GM12878 (cell line): ENCODE results near the gene RAD51B. TPM values are rescaled to one million over a fixed set of nuclear protein-coding genes. Genes with fewer than 3 reads are reported as not detected.

ENCODE experiments used
- ATAC-seq: fragments of 200-7000 bp; cut with Tn5 transposase; 3 replicates; pipeline ENCODE4 v1.9.1; 2020; ENCODE audit warnings: mild to moderate bottlenecking, moderate library complexity
- BruUV-seq: library from RNA; stranded (reverse); fragments of 400-500 nt; replicated peaks from 2 replicates; lab custom pipeline; 2021; lab: Mats Ljungman, UMichigan
- CTCF ChIA-PET: fragments of 300-600 bp; sonication (Branson Sonifier 250); formaldehyde crosslinking; extraction: SDS; loops from one replicate; lab custom pipeline; 2021; ENCODE audit warnings: inconsistent platforms; lab: Yijun Ruan, JAX
- POLR2A ChIA-PET: fragments of 350-600 bp; formaldehyde crosslinking; extraction: SDS; loops from one replicate; lab custom pipeline; 2021; ENCODE audit warnings: inconsistent platforms; lab: Charles Lee
- RAD21 ChIA-PET: fragments of 300-600 bp; sonication (Branson Sonifier 250); formaldehyde crosslinking; loops from one replicate; lab custom pipeline; 2023; ENCODE audit warnings: antibody characterized with exemption; ENCODE audit not compliant: unreplicated experiment; lab: Charles Lee
- SMC1A ChIA-PET: fragments of 300-600 bp; sonication (Branson Sonifier 250); formaldehyde crosslinking; loops from one replicate; lab custom pipeline; 2023; ENCODE audit not compliant: unreplicated experiment, uncharacterized antibody; lab: Charles Lee
- DNase-seq: peaks from one replicate; pipeline ENCODE4 v3.0.0-alpha.2; 2011; ENCODE audit warnings: low read depth, low spot score
- FAIRE-seq: peaks from 3 replicates; lab custom pipeline; 2011; peaks lifted over from hg19 to GRCh38; lab: Jason Lieb, UNC
- H2AFZ ChIP-seq: 2 replicates; pipeline ENCODE4 v1.6.0; 2011; ENCODE audit warnings: low read depth, low read length, control low read depth; ENCODE audit not compliant: control insufficient read depth
- H3K27ac ChIP-seq: 2 replicates; pipeline ENCODE4 v1.5.1; 2011; ENCODE audit warnings: control low read depth; ENCODE audit not compliant: control insufficient read depth, insufficient read depth
- H3K27me3 ChIP-seq, 2 experiments: replicated peaks in 1 of 2; 2 replicates each; pipeline versions ENCODE4 v1.6.0 to v1.6.1; 2011; ENCODE audit warnings: low read length in 1 of 2; ENCODE audit not compliant: control insufficient read depth in 2 of 2, insufficient read depth in 2 of 2
- H3K36me3 ChIP-seq, 2 experiments: 2 replicates each; pipeline ENCODE4 v1.5.1; 2011; ENCODE audit warnings: low read length in 1 of 2; ENCODE audit not compliant: control insufficient read depth in 2 of 2, insufficient read depth in 2 of 2
- H3K4me1 ChIP-seq: 2 replicates; pipeline ENCODE4 v1.6.1; 2011; ENCODE audit warnings: mild to moderate bottlenecking, low read length, moderate library complexity, mixed read lengths; ENCODE audit not compliant: control insufficient read depth, insufficient read depth
- H3K4me2 ChIP-seq: 2 replicates; pipeline ENCODE4 v1.6.0; 2011; ENCODE audit warnings: control low read depth; ENCODE audit not compliant: control insufficient read depth, insufficient read depth
- H3K4me3 ChIP-seq: fragments of 200-600 bp; sonication (generic); 2 replicates; pipeline ENCODE4 v1.5.1; 2016
- H3K79me2 ChIP-seq: 2 replicates; pipeline ENCODE4 v1.6.0; 2011; ENCODE audit warnings: low read length; ENCODE audit not compliant: control insufficient read depth, insufficient read depth
- H3K9ac ChIP-seq: 2 replicates; pipeline ENCODE4 v1.8.0; 2011; ENCODE audit warnings: low read length, control low read depth, mixed read lengths; ENCODE audit not compliant: control insufficient read depth, insufficient read depth
- H3K9me3 ChIP-seq: replicated peaks from 3 replicates; pipeline ENCODE4 v1.5.1; 2011; ENCODE audit warnings: mild to moderate bottlenecking, low read length; ENCODE audit not compliant: control insufficient read depth, insufficient read depth
- H4K20me1 ChIP-seq: 2 replicates; pipeline ENCODE4 v1.6.0; 2011; ENCODE audit not compliant: control insufficient read depth, insufficient read depth
- CTCF ChIP-seq, 3 experiments: IDR thresholded peaks in 2 of 3; conservative IDR thresholded peaks in 1 of 3; 2 replicates each; pipeline ENCODE4 v1.5.1; 2011; ENCODE audit warnings: low read depth in 3 of 3, low read length in 3 of 3, mild to moderate bottlenecking in 3 of 3, control low read depth in 2 of 3, moderate library complexity in 2 of 3, inconsistent platforms in 1 of 3, mixed read lengths in 1 of 3; ENCODE audit not compliant: control insufficient read depth in 2 of 3, insufficient read depth in 1 of 3; ENCODE audit errors: extremely low read depth in 1 of 3
- EGR1 ChIP-seq, 2 experiments: IDR thresholded peaks; 1 replicate in 1 of 2; 2 replicates in 1 of 2; pipeline ENCODE4 v1.6.1; 2011 to 2012; ENCODE audit warnings: low read depth in 2 of 2, low read length in 2 of 2, borderline replicate concordance in 1 of 2, mild to moderate bottlenecking in 1 of 2, moderate library complexity in 1 of 2
- FOS ChIP-seq: IDR thresholded peaks from 3 replicates; pipeline ENCODE4 v1.6.1; 2011; ENCODE audit warnings: borderline replicate concordance; ENCODE audit not compliant: insufficient read length; ENCODE audit errors: extremely low read depth
- FOXM1 ChIP-seq: IDR thresholded peaks from 2 replicates; pipeline ENCODE4 v1.6.1; 2012; ENCODE audit warnings: low read depth, mild to moderate bottlenecking, inconsistent platforms, low read length, moderate library complexity
- GABPA ChIP-seq: IDR thresholded peaks from 2 replicates; pipeline ENCODE4 v1.6.1; 2014; ENCODE audit warnings: antibody characterized with exemption, low read depth, mild to moderate bottlenecking, inconsistent platforms
- KDM1A ChIP-seq: fragments of 200-600 bp; sonication (generic); IDR thresholded peaks from 2 replicates; pipeline ENCODE4 v1.6.1; 2016; ENCODE audit warnings: borderline replicate concordance
- MYB ChIP-seq: fragments of 150-350 bp; IDR thresholded peaks from 2 replicates; pipeline ENCODE4 v1.6.1; 2014; ENCODE audit warnings: mild to moderate bottlenecking, low read depth, low read length, borderline replicate concordance
- NFIC ChIP-seq: IDR thresholded peaks from 2 replicates; pipeline ENCODE4 v1.6.1; 2012; ENCODE audit warnings: low read depth, mild to moderate bottlenecking, inconsistent platforms, low read length, moderate library complexity
- NFXL1 ChIP-seq: fragments of 450-650 bp; IDR thresholded peaks from 2 replicates; pipeline ENCODE4 v1.6.1; 2017; ENCODE audit warnings: antibody characterized with exemption, mild to moderate bottlenecking, borderline replicate concordance
- NRF1 ChIP-seq: conservative IDR thresholded peaks from 2 replicates; pipeline ENCODE4 v1.6.1; 2011; ENCODE audit warnings: mild to moderate bottlenecking, low read depth, low read length, improper control_type of control experiment
- PKNOX1 ChIP-seq: fragments of 450-650 bp; IDR thresholded peaks from 2 replicates; pipeline ENCODE4 v1.6.1; 2016; ENCODE audit warnings: mild to moderate bottlenecking
- POU2F2 ChIP-seq: IDR thresholded peaks from 3 replicates; pipeline ENCODE4 v1.6.1; 2011; ENCODE audit warnings: low read depth, mild to moderate bottlenecking, low read length, borderline replicate concordance
- RELA ChIP-seq: fragments of 450-650 bp; IDR thresholded peaks from 2 replicates; pipeline ENCODE4 v1.8.0; 2014; ENCODE audit warnings: borderline replicate concordance; ENCODE audit not compliant: partially characterized antibody
- YBX1 ChIP-seq: fragments of 450-650 bp; IDR thresholded peaks from 2 replicates; pipeline ENCODE4 v1.6.1; 2016; ENCODE audit warnings: antibody characterized with exemption
- YY1 ChIP-seq: IDR thresholded peaks from 2 replicates; pipeline ENCODE4 v1.6.1; 2011; ENCODE audit warnings: low read depth, mild to moderate bottlenecking, low read length
- WGBS: methylation state at CpG from one replicate; pipeline ENCODE4 v1.1.6; 2016; ENCODE audit warnings: low lambda C conversion rate; ENCODE audit not compliant: insufficient replicate concordance, insufficient coverage; ENCODE audit errors: missing lambda C conversion rate; 5-methylcytosine and 5-hydroxymethylcytosine counted together
- in situ Hi-C: fragments of 300-500 bp; cut with MboI; formaldehyde crosslinking; loops from 9 replicates; pipeline ENCODE4 v1.14.3; 2018; ENCODE audit warnings: mixed read lengths
- intact Hi-C: fragments of 100-400 bp; cut with micrococcal nuclease; formaldehyde crosslinking; loops from one replicate; pipeline ENCODE4 v1.14.2; 2022; ENCODE audit not compliant: unreplicated experiment
- polyA plus RNA-seq, 11 experiments: library from polyadenylated mRNA; depleted of rRNA in 4 of 11; unstranded in 6 of 11; stranded (reverse) in 5 of 11; fragments of >200 nt; fragmentation: Nextera tagmentation in 4 of 11; fragmentation: Illumina TruSeq in 1 of 11; extraction: Ambion mirVana in 4 of 11; extraction: Trizol in 1 of 11; gene quantifications; 1 replicate in 1 of 11; 2 replicates in 10 of 11; pipeline versions ENCODE4 v1.2.1 to v1.2.3, GENCODE V29; 2011 to 2016; ENCODE audit warnings: inconsistent platforms in 2 of 11, missing spikeins in 2 of 11, low read depth in 1 of 11
- total RNA-seq, 4 experiments: library from RNA; depleted of rRNA in 3 of 4; stranded (reverse); fragments of >200 nt in 3 of 4; fragmentation: Illumina TruSeq in 1 of 4; extraction: Trizol in 1 of 4; gene quantifications; 2 replicates each; pipeline versions ENCODE4 v1.2.1 to v1.2.3, GENCODE V29; 2013 to 2021

The RAD51B gene
- total and polyA plus RNA-seq, 10 of the 15 experiments (the other 5 are each of a cell fraction or from before 2014, with no cell fraction given): 9.8 to 26.8 (median 21.3) TPM

GRCh38 chr14:67776653-67777322 lies 42.8 kb upstream of the RAD51B start (continued):
- TF ChIP-seq CTCF (IDR thresholded peaks at IDR 0.05 in 2 of 3, conservative IDR thresholded peaks at IDR 0.05 in 1 of 3; ENCODE audit: control insufficient read depth in 2 of 3, extremely low read depth in 1 of 3, insufficient read depth in 1 of 3, low read depth in 3 of 3, low read length in 3 of 3): no peak

GRCh38 chr14:67778792-67779191 lies 40.8 kb upstream of the RAD51B start:
- H3K4me3 ChIP-seq: no peak overlapping the region
- ChIA-PET CTCF (interaction anchor here (0.7 kb wide), 1 partner anchor 17 kb away, joined by 3 read pairs; no protein-coding TSS in a partner anchor), POLR2A (no interaction called here), SMC1A (no interaction called here), RAD21 (no interaction called here)
- H3K4me1 ChIP-seq: no peaks in the 10 kb centered on the region
- H2AFZ ChIP-seq: no peak overlapping the region
- no peaks in the 10 kb centered on the region for H4K20me1 ChIP-seq
- DNase-seq (no peak), ATAC-seq (no peak), FAIRE-seq (no peak)
- no TSS peak for BruUV-seq
- intact Hi-C loops (no loop called here), in situ Hi-C loops (no loop called here)
- no peaks in the 10 kb centered on the region for H3K27me3 ChIP-seq
- no peaks in the 10 kb centered on the region for H3K9me3 ChIP-seq
- no peak for TF ChIP-seq FOS
- TF ChIP-seq YBX1: no peak
- TF ChIP-seq PKNOX1: no peak
- TF ChIP-seq GABPA: no peak
- no peak for TF ChIP-seq KDM1A
- no peak for TF ChIP-seq RELA
- no peak for TF ChIP-seq NFXL1
- TF ChIP-seq NRF1: no peak
- no peak for TF ChIP-seq YY1
- no peak for TF ChIP-seq MYB
- no peak for TF ChIP-seq POU2F2
- TF ChIP-seq EGR1 (IDR thresholded peaks at IDR 0.05; ENCODE audit: borderline replicate concordance in 1 of 2, low read depth in 2 of 2, low read length in 2 of 2): no peak
- no peak for TF ChIP-seq NFIC
- TF ChIP-seq FOXM1: no peak
- peaks cover 14 to 46% of the 10 kb centered on the region in 2 experiments for H3K36me3 ChIP-seq
- 53% methylated on average over 1 of the region's 1 CpG for WGBS
- no peak overlapping the region for H3K4me2 ChIP-seq
- H3K27ac ChIP-seq: no peak overlapping the region
- H3K9ac ChIP-seq: no peak overlapping the region
- no peaks in the 10 kb centered on the region for H3K79me2 ChIP-seq
